CD14-positive monocyte (primary cell): Measurements from ENCODE around the gene LSM11. TPM values are rescaled to one million over a fixed set of nuclear protein-coding genes. Genes with fewer than 3 reads are reported as not detected.

Experiments used
- DNase-seq, 3 donors: peaks; one replicate each; pipeline ENCODE4 v3.0.0-alpha.2; 2011 to 2022
- H2AFZ ChIP-seq: 2 replicates; pipeline ENCODE4 v1.6.0; 2012; ENCODE audit warnings: mild to moderate bottlenecking, low read depth, low read length, inconsistent platforms; ENCODE audit not compliant: insufficient read depth, poor library complexity, severe bottlenecking
- H3K27ac ChIP-seq, 2 donors: 1 replicate in 1 of 2; 2 replicates in 1 of 2; pipeline ENCODE4 v1.5.1; 2012 to 2013; ENCODE audit warnings: low read length in 2 of 2, control low read depth in 1 of 2, inconsistent platforms in 1 of 2, low read depth in 1 of 2, mild to moderate bottlenecking in 1 of 2
- H3K27me3 ChIP-seq, 2 donors: one replicate each; pipeline versions ENCODE4 v1.6.0 to v1.6.1; 2011 to 2013; ENCODE audit warnings: low read length in 2 of 2; ENCODE audit not compliant: control insufficient read depth in 2 of 2, insufficient read depth in 2 of 2
- H3K36me3 ChIP-seq, 2 donors: replicated peaks in 1 of 2; 1 replicate in 1 of 2; 2 replicates in 1 of 2; pipeline versions ENCODE4 v1.5.1 to v1.6.1; 2012 to 2013; ENCODE audit warnings: low read length in 2 of 2, control low read depth in 1 of 2, inconsistent platforms in 1 of 2, mild to moderate bottlenecking in 1 of 2; ENCODE audit not compliant: insufficient read depth in 2 of 2, control insufficient read depth in 1 of 2
- H3K4me1 ChIP-seq, 2 donors: 1 replicate in 1 of 2; 2 replicates in 1 of 2; pipeline versions ENCODE4 v1.5.1 to v1.6.1; 2012 to 2013; ENCODE audit warnings: low read length in 2 of 2, control low read depth in 1 of 2, inconsistent platforms in 1 of 2, mild to moderate bottlenecking in 1 of 2, moderate library complexity in 1 of 2; ENCODE audit not compliant: insufficient read depth in 2 of 2, control insufficient read depth in 1 of 2
- H3K4me2 ChIP-seq: replicated peaks from 2 replicates; pipeline ENCODE3; 2012; ENCODE audit warnings: low read length, moderate library complexity, mild to moderate bottlenecking; ENCODE audit not compliant: poor library complexity, severe bottlenecking; ENCODE audit errors: extremely low read depth
- H3K4me3 ChIP-seq, 3 experiments: fragments of 200-600 bp in 1 of 3; sonication (generic) in 1 of 3; replicated peaks in 1 of 3; 1 replicate in 2 of 3; 2 replicates in 1 of 3; pipeline ENCODE4 v1.5.1; 2011 to 2013; ENCODE audit warnings: low read length in 3 of 3, mild to moderate bottlenecking in 3 of 3, control low read depth in 2 of 3, low read depth in 2 of 3, inconsistent platforms in 1 of 3, moderate library complexity in 1 of 3
- H3K79me2 ChIP-seq: 2 replicates; pipeline ENCODE4 v1.6.0; 2012; ENCODE audit warnings: mild to moderate bottlenecking, control low read depth, inconsistent platforms, low read length, moderate library complexity; ENCODE audit not compliant: insufficient read depth
- H3K9ac ChIP-seq: 2 replicates; pipeline ENCODE4 v1.6.0; 2017; ENCODE audit warnings: low read length, mild to moderate bottlenecking; ENCODE audit not compliant: insufficient read depth, poor library complexity, severe bottlenecking
- H3K9me3 ChIP-seq, 2 donors: replicated peaks in 1 of 2; 1 replicate in 1 of 2; 2 replicates in 1 of 2; pipeline versions ENCODE4 v1.5.1 to v1.6.1; 2012 to 2013; ENCODE audit warnings: low read length in 2 of 2, control low read depth in 1 of 2; ENCODE audit not compliant: control insufficient read depth in 1 of 2, insufficient read depth in 1 of 2
- H4K20me1 ChIP-seq: 2 replicates; pipeline ENCODE4 v1.6.0; 2012; ENCODE audit warnings: mild to moderate bottlenecking, low read length, control low read depth, moderate library complexity; ENCODE audit not compliant: insufficient read depth
- H3K27ac Mint-ChIP-seq, 7 donors: one replicate each; pipeline ENCODE4 v1.8.0; 2020; ENCODE audit warnings: mild to moderate bottlenecking in 7 of 7, mixed read lengths in 7 of 7, moderate library complexity in 6 of 7, inconsistent platforms in 2 of 7
- H3K27me3 Mint-ChIP-seq, 3 donors: one replicate each; pipeline ENCODE4 v1.8.0; 2021 to 2022; ENCODE audit warnings: low read depth in 3 of 3, mild to moderate bottlenecking in 3 of 3, mixed read lengths in 3 of 3, moderate library complexity in 3 of 3, inconsistent platforms in 1 of 3
- H3K36me3 Mint-ChIP-seq, 2 donors: one replicate each; pipeline ENCODE4 v1.8.0; 2020; ENCODE audit warnings: mixed read lengths in 2 of 2, inconsistent platforms in 1 of 2, mild to moderate bottlenecking in 1 of 2
- H3K4me1 Mint-ChIP-seq: one replicate; pipeline ENCODE4 v1.8.0; 2020; ENCODE audit warnings: mild to moderate bottlenecking, mixed read lengths
- H3K4me3 Mint-ChIP-seq, 2 donors: one replicate each; pipeline ENCODE4 v1.8.0; 2020; ENCODE audit warnings: mild to moderate bottlenecking in 2 of 2, mixed read lengths in 2 of 2, moderate library complexity in 1 of 2
- H3K9me3 Mint-ChIP-seq, 7 donors: one replicate each; pipeline ENCODE4 v1.8.0; 2020 to 2022; ENCODE audit warnings: mixed read lengths in 7 of 7, mild to moderate bottlenecking in 6 of 7, moderate library complexity in 6 of 7, inconsistent platforms in 2 of 7
- WGBS: methylation state at CpG from one replicate; pipeline ENCODE4 v1.1.5; 2013; ENCODE audit warnings: missing lambda C conversion rate; ENCODE audit not compliant: insufficient coverage; 5-methylcytosine and 5-hydroxymethylcytosine counted together
- intact Hi-C, 2 donors: fragments of 100-400 bp; cut with micrococcal nuclease; formaldehyde crosslinking; loops; one replicate each; pipeline versions ENCODE4 v1.15.0 to v1.15.1; 2023
- polyA plus RNA-seq, 3 donors: library from polyadenylated mRNA; depleted of rRNA in 1 of 3; unstranded in 2 of 3; stranded (reverse) in 1 of 3; fragments of 300-500 nt in 2 of 3; fragments of >200 nt in 1 of 3; fragmentation: Illumina TruSeq in 2 of 3; gene quantifications; 1 replicate in 2 of 3; 2 replicates in 1 of 3; pipeline ENCODE4 v1.2.3, GENCODE V29; 2012 to 2021
- TF ChIP-seq, protein P1 (sequence below): fragments of 200-600 bp; IDR thresholded peaks from one replicate; pipeline ENCODE4 v1.8.0; 2022; ENCODE audit warnings: antibody characterized with exemption, mild to moderate bottlenecking

The LSM11 gene
- polyA plus RNA-seq, 3 donors: 0.28 to 1.3 (median 0.41) TPM

DNA sequence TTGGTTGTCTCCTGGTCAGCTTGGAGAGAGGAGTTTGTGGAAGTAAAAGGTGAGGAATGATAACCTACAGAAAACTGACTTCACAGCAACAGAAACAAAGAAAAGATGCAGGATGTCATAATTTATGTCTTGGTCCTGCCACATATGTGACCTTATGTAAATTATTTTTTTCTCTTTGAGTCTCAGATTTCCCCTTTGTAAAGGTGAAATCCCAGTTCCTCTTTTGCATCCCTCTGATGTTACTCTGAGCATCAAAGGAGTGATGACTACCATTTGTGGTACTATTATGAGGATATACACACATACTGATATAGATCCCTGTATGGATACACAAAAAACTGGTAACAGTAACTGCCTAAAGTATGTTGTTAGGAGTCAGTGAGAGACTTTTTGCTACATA, 13.7 kb upstream of the LSM11 start:
- H3K4me1 ChIP-seq: peaks cover 6 to 10% of the 10 kb centered on the region in 2 donors
- no peak overlapping the region for H3K4me3 Mint-ChIP-seq
- DNase-seq: peak in 1 of 3 donors; percentile 47
- H3K27ac Mint-ChIP-seq: no peak overlapping the region
- H3K4me1 Mint-ChIP-seq: peaks cover 11% of the 10 kb centered on the region
- H4K20me1 ChIP-seq: no peaks in the 10 kb centered on the region
- no peak overlapping the region for H3K4me2 ChIP-seq
- H3K9ac ChIP-seq: no peak overlapping the region
- no peaks in the 10 kb centered on the region for H3K9me3 ChIP-seq
- H3K36me3 Mint-ChIP-seq: peaks cover 20 to 22% of the 10 kb centered on the region in 2 donors
- H3K27me3 ChIP-seq: no peaks in the 10 kb centered on the region
- H3K27ac ChIP-seq: no peak overlapping the region
- intact Hi-C loops: loop anchor here in 1 of 2 donors (5.0 kb wide), 2 partner anchors 58 to 238 kb away; partner anchors contain the start of gene C5orf52
- no peaks in the 10 kb centered on the region for H3K9me3 Mint-ChIP-seq
- H3K4me3 ChIP-seq: no peak overlapping the region
- H3K79me2 ChIP-seq: no peaks in the 10 kb centered on the region
- H2AFZ ChIP-seq: no peak overlapping the region
- peaks cover 9 to 21% of the 10 kb centered on the region in 2 donors for H3K36me3 ChIP-seq
- H3K27me3 Mint-ChIP-seq: peaks cover 0 to 2% (median 0%) of the 10 kb centered on the region in 3 donors
- TF ChIP-seq, protein P1, sequence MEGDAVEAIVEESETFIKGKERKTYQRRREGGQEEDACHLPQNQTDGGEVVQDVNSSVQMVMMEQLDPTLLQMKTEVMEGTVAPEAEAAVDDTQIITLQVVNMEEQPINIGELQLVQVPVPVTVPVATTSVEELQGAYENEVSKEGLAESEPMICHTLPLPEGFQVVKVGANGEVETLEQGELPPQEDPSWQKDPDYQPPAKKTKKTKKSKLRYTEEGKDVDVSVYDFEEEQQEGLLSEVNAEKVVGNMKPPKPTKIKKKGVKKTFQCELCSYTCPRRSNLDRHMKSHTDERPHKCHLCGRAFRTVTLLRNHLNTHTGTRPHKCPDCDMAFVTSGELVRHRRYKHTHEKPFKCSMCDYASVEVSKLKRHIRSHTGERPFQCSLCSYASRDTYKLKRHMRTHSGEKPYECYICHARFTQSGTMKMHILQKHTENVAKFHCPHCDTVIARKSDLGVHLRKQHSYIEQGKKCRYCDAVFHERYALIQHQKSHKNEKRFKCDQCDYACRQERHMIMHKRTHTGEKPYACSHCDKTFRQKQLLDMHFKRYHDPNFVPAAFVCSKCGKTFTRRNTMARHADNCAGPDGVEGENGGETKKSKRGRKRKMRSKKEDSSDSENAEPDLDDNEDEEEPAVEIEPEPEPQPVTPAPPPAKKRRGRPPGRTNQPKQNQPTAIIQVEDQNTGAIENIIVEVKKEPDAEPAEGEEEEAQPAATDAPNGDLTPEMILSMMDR: no peak

DNA sequence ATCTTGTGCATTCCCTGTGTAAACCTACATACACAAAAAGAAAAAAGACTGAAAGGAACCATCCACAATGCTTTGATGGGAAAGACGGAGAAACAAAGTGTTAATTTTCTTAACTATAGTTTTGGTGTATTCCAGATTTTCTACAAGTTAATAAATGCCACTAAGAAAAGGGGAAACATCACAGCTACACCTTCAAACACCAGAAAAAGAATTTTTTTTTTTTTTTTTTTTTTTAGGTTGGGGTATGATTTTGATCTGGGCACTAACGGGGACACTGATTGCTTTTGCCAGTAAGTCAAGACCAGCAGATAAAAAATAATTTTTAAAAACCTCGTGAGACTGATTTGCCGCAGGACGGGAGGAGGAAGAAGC, 12.6 kb upstream of the LSM11 start:
- peaks cover 6 to 10% of the 10 kb centered on the region in 2 donors for H3K4me1 ChIP-seq
- H3K4me3 ChIP-seq: peak overlapping the region; percentile 64 to 86 (median 70)
- H3K4me3 Mint-ChIP-seq: peak overlapping the region; percentile 97
- H4K20me1 ChIP-seq: no peaks in the 10 kb centered on the region
- H3K9ac ChIP-seq: peak overlapping the region; percentile 73
- no peaks in the 10 kb centered on the region for H3K79me2 ChIP-seq
- peak overlapping the region; percentile 83 for H2AFZ ChIP-seq
- TF ChIP-seq, protein P1: no peak
- no CpG with 5 or more reads among the region's 5 CpGs for WGBS
- H3K27me3 ChIP-seq: no peaks in the 10 kb centered on the region
- peak overlapping the region; percentile 77 for H3K4me2 ChIP-seq
- H3K36me3 Mint-ChIP-seq: peaks cover 26 to 31% of the 10 kb centered on the region in 2 donors
- peak overlapping the region; percentile 91 to 93 for H3K27ac ChIP-seq
- H3K27me3 Mint-ChIP-seq: peaks cover 0 to 2% (median 0%) of the 10 kb centered on the region in 3 donors
- peak overlapping the region; percentile 98 to 100 (median 99) for H3K27ac Mint-ChIP-seq
- intact Hi-C loops: loop anchor here in 1 of 2 donors (5.0 kb wide), 2 partner anchors 59 to 239 kb away; partner anchors contain the start of gene C5orf52
- peaks cover 8% of the 10 kb centered on the region for H3K4me1 Mint-ChIP-seq
- no peaks in the 10 kb centered on the region for H3K9me3 Mint-ChIP-seq
- H3K36me3 ChIP-seq: peaks cover 13 to 31% of the 10 kb centered on the region in 2 donors
- DNase-seq: no peak
- H3K9me3 ChIP-seq: no peaks in the 10 kb centered on the region
